Keratinocyte (primary cell): ENCODE measurements around the gene ZMIZ1. TPM values are rescaled to one million over a fixed set of nuclear protein-coding genes. Genes with fewer than 3 reads are reported as not detected.

Experiments
- DNase-seq: peaks from one replicate; pipeline ENCODE4 v3.0.0-alpha.2; 2011; ENCODE audit warnings: low read depth, missing footprints, low spot score
- FAIRE-seq: peaks from 2 replicates; lab custom pipeline; 2011; peaks lifted over from hg19 to GRCh38; lab: Jason Lieb, UNC
- H2AFZ ChIP-seq: 2 replicates; pipeline ENCODE4 v1.6.0; 2012; ENCODE audit warnings: low read length, control low read depth, inconsistent platforms; ENCODE audit not compliant: control insufficient read depth
- H3K27ac ChIP-seq: 2 replicates; pipeline ENCODE4 v1.5.1; 2011; ENCODE audit warnings: low read length; ENCODE audit not compliant: control insufficient read depth, insufficient read depth
- H3K27me3 ChIP-seq: 3 replicates; pipeline ENCODE4 v1.6.0; 2011; ENCODE audit warnings: low read length; ENCODE audit not compliant: control insufficient read depth, insufficient read depth; ENCODE audit errors: extremely low read depth
- H3K36me3 ChIP-seq, 2 experiments: 2 replicates in 1 of 2; 3 replicates in 1 of 2; pipeline ENCODE4 v1.5.1; 2011; ENCODE audit warnings: low read length in 2 of 2, mild to moderate bottlenecking in 1 of 2; ENCODE audit not compliant: control insufficient read depth in 2 of 2, insufficient read depth in 2 of 2; ENCODE audit errors: extremely low read depth in 1 of 2
- H3K4me1 ChIP-seq: 3 replicates; pipeline ENCODE4 v1.5.1; 2011; ENCODE audit warnings: low read length; ENCODE audit not compliant: control insufficient read depth, insufficient read depth; ENCODE audit errors: extremely low read depth
- H3K4me2 ChIP-seq: 3 replicates; pipeline ENCODE4 v1.6.0; 2011; ENCODE audit warnings: low read depth, low read length; ENCODE audit not compliant: control insufficient read depth, insufficient read depth; ENCODE audit errors: extremely low read depth
- H3K4me3 ChIP-seq, 3 experiments: fragments of 200-600 bp in 1 of 3; sonication (generic) in 1 of 3; 2 replicates in 2 of 3; 3 replicates in 1 of 3; pipeline ENCODE4 v1.5.1; 2011 to 2016; ENCODE audit warnings: low read length in 3 of 3, mild to moderate bottlenecking in 3 of 3, control low read depth in 2 of 3, inconsistent platforms in 1 of 3, low read depth in 1 of 3, mixed read lengths in 1 of 3, mixed run types in 1 of 3, moderate library complexity in 1 of 3; ENCODE audit not compliant: control insufficient read depth in 2 of 3, insufficient read depth in 2 of 3; ENCODE audit errors: extremely low read depth in 1 of 3
- H3K79me2 ChIP-seq: 2 replicates; pipeline ENCODE4 v1.6.0; 2012; ENCODE audit warnings: low read length; ENCODE audit not compliant: control insufficient read depth, insufficient read depth
- H3K9ac ChIP-seq: 3 replicates; pipeline ENCODE4 v1.6.0; 2011; ENCODE audit warnings: low read length; ENCODE audit not compliant: control insufficient read depth, insufficient read depth; ENCODE audit errors: extremely low read depth
- H3K9me1 ChIP-seq: 3 replicates; pipeline ENCODE4 v1.6.0; 2011; ENCODE audit warnings: low read length; ENCODE audit not compliant: control insufficient read depth, insufficient read depth; ENCODE audit errors: extremely low read depth
- H3K9me3 ChIP-seq: 2 replicates; pipeline ENCODE4 v1.5.1; 2012; ENCODE audit warnings: low read depth, low read length; ENCODE audit not compliant: control insufficient read depth
- H4K20me1 ChIP-seq: 3 replicates; pipeline ENCODE4 v1.6.0; 2011; ENCODE audit warnings: low read length; ENCODE audit not compliant: control insufficient read depth, insufficient read depth; ENCODE audit errors: extremely low read depth
- EZH2 ChIP-seq: IDR thresholded peaks from one replicate; pipeline ENCODE4 v1.6.1; 2012; ENCODE audit warnings: inconsistent platforms, mild to moderate bottlenecking, low read length, moderate library complexity
- dilution Hi-C: fragments of 300-500 bp; cut with MboI; formaldehyde crosslinking; loops from one replicate; pipeline ENCODE4 v1.7.0; 2020; ENCODE audit warnings: low sequenced_read_pairs; ENCODE audit not compliant: extremely low pct_ligation_motif_present
- polyA plus RNA-seq, 5 experiments: library from polyadenylated mRNA; depleted of rRNA in 3 of 5; stranded (reverse) in 3 of 5; stranded (forward) in 1 of 5; unstranded in 1 of 5; fragments of >200 nt; gene quantifications; 1 replicate in 1 of 5; 2 replicates in 3 of 5; 3 replicates in 1 of 5; pipeline versions ENCODE4 v1.2.1 to v1.2.3, GENCODE V29; 2011 to 2012; ENCODE audit warnings: missing spikeins in 2 of 5, low read depth in 1 of 5, low replicate concordance in 1 of 5
- TF ChIP-seq, protein P1 (sequence below), 3 experiments: IDR thresholded peaks in 1 of 3; conservative IDR thresholded peaks in 1 of 3; optimal IDR thresholded peaks in 1 of 3; 2 replicates in 2 of 3; 3 replicates in 1 of 3; pipeline versions ENCODE3 to v1.5.1; 2011; ENCODE audit warnings: low read length in 3 of 3, mild to moderate bottlenecking in 3 of 3, moderate library complexity in 2 of 3, control low read depth in 1 of 3, inconsistent platforms in 1 of 3; ENCODE audit not compliant: insufficient read depth in 2 of 3; ENCODE audit errors: extremely low read depth in 1 of 3

Gene ZMIZ1
- polyA plus RNA-seq, 1 donor (not counting 4 experiments of a cell fraction or from before 2014, with no cell fraction given) = 1.8 TPM

DNA sequence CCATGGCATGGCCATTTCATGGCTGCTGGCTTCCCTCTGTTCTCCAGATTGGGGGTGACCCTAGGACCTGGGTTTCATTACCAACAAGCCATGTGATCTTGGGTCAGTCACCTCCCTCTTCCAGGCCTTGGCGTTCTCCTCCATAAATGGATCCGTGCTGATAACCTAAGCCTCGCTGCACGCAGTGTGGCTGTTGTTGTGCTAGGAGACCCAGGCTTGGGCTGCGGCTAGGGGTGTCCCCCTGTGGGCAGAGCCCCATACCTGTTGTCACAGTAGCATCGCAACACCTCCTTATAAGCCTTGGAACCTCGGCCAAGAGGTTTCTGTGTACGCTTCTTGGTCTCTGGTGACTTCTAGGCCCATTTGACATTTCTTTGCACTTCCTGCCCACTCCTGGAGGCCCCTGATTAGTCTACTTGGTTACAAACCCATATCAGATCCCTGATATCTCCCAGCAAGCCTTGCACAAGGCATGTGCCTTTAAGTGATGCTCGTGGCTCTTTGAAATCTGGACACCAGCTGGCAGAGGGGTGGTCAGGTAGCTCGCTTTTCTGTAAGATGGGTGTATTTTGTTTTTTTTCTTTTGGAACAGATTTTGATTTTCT is 23.6 kb downstream of the ZMIZ1 start:
- H3K79me2 ChIP-seq = peaks cover 15% of the 10 kb centered on the region
- no peak overlapping the region for H3K4me3 ChIP-seq
- no peaks in the 10 kb centered on the region for H3K27me3 ChIP-seq
- H3K9me3 ChIP-seq = no peaks in the 10 kb centered on the region
- no peaks in the 10 kb centered on the region for H3K36me3 ChIP-seq
- dilution Hi-C loops = no loop called here
- DNase-seq (no peak), FAIRE-seq (no peak)
- peaks cover 2% of the 10 kb centered on the region for H4K20me1 ChIP-seq
- no peak overlapping the region for H3K4me2 ChIP-seq
- H3K4me1 ChIP-seq = peaks cover 13% of the 10 kb centered on the region
- H2AFZ ChIP-seq = no peak overlapping the region
- no peak overlapping the region for H3K27ac ChIP-seq
- no peak for TF ChIP-seq EZH2
- TF ChIP-seq, protein P1, sequence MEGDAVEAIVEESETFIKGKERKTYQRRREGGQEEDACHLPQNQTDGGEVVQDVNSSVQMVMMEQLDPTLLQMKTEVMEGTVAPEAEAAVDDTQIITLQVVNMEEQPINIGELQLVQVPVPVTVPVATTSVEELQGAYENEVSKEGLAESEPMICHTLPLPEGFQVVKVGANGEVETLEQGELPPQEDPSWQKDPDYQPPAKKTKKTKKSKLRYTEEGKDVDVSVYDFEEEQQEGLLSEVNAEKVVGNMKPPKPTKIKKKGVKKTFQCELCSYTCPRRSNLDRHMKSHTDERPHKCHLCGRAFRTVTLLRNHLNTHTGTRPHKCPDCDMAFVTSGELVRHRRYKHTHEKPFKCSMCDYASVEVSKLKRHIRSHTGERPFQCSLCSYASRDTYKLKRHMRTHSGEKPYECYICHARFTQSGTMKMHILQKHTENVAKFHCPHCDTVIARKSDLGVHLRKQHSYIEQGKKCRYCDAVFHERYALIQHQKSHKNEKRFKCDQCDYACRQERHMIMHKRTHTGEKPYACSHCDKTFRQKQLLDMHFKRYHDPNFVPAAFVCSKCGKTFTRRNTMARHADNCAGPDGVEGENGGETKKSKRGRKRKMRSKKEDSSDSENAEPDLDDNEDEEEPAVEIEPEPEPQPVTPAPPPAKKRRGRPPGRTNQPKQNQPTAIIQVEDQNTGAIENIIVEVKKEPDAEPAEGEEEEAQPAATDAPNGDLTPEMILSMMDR (optimal IDR thresholded peaks at IDR 0.05 in 1 of 3, IDR thresholded peaks at IDR 0.05 in 1 of 3, conservative IDR thresholded peaks at IDR 0.05 in 1 of 3; ENCODE audit: extremely low read depth in 1 of 3, insufficient read depth in 2 of 3, low read length in 3 of 3) = no peak
- H3K9me1 ChIP-seq = peaks cover 5% of the 10 kb centered on the region
- no peak overlapping the region for H3K9ac ChIP-seq

- no peak for TF ChIP-seq EZH2
- TF ChIP-seq, protein P1 (optimal IDR thresholded peaks at IDR 0.05 in 1 of 3, IDR thresholded peaks at IDR 0.05 in 1 of 3, conservative IDR thresholded peaks at IDR 0.05 in 1 of 3; ENCODE audit: extremely low read depth in 1 of 3, insufficient read depth in 2 of 3, low read length in 3 of 3) = no peak
- H2AFZ ChIP-seq = no peak overlapping the region
- no peaks in the 10 kb centered on the region for H3K9me1 ChIP-seq
- DNase-seq (no peak), FAIRE-seq (no peak)
- H3K27ac ChIP-seq = no peak overlapping the region
- no peaks in the 10 kb centered on the region for H3K4me1 ChIP-seq
- no peaks in the 10 kb centered on the region for H3K36me3 ChIP-seq
- no peaks in the 10 kb centered on the region for H3K9me3 ChIP-seq
- peaks cover 15% of the 10 kb centered on the region for H3K79me2 ChIP-seq
- peaks cover 2% of the 10 kb centered on the region for H4K20me1 ChIP-seq
- H3K4me2 ChIP-seq = no peak overlapping the region
- H3K27me3 ChIP-seq = no peaks in the 10 kb centered on the region
- H3K4me3 ChIP-seq = no peak overlapping the region
- no peak overlapping the region for H3K9ac ChIP-seq
- dilution Hi-C loops = no loop called here
Measured at GRCh38 chr10:79093658-79094411, 25.1 kb downstream of the ZMIZ1 start.
